NCI-H460 (cell line): Measurements from ENCODE around the gene PAIP1. TPM values are rescaled to one million over a fixed set of nuclear protein-coding genes. Genes with fewer than 3 reads are reported as not detected.

Experiments
- total RNA-seq: library from RNA; depleted of rRNA; stranded (reverse); fragments of >200 nt; shearing (Covaris generic); gene quantifications from 2 replicates; pipeline ENCODE4 v1.2.3, GENCODE V29; 2014; rRNA removed

Gene PAIP1
- total RNA-seq, 1 experiment from 2014 or later: 180 TPM

Other genes with a start within 250 kb of the PAIP1 start
- gene HMGCS1, start 243.7 kb downstream of the PAIP1 start, total RNA-seq: 11.2 and 14.2 TPM in 2 replicates
- gene CCL28, start 144.7 kb downstream of the PAIP1 start, total RNA-seq: 0.22 TPM in 1 of 2 replicates, not detected in the other
- gene TMEM267, start 73.2 kb downstream of the PAIP1 start, total RNA-seq: 59.3 and 65.6 TPM in 2 replicates
- 11.5 and 13.1 TPM in 2 replicates for gene C5orf34, start 41.9 kb downstream of the PAIP1 start, total RNA-seq
- gene NNT, start 46.1 kb upstream of the PAIP1 start, total RNA-seq: 30.9 and 35.9 TPM in 2 replicates